ENCODE measurements around the gene TRAPPC3L.

The TRAPPC3L gene

GRCh38 chr6:116535109-116535508 lies 10.4 kb downstream of the TRAPPC3L start:
- H3K36me3 Mint-ChIP-seq = no peaks in the 10 kb centered on the region
- DNase-seq (ENCODE audit: low spot score in 2 of 2) = no peak
- no peaks in the 10 kb centered on the region for H3K9me3 Mint-ChIP-seq
- H3K4me1 Mint-ChIP-seq = no peaks in the 10 kb centered on the region
- no peak overlapping the region for H3K4me3 Mint-ChIP-seq
- no peak for ATAC-seq
- no peak overlapping the region for H3K27ac Mint-ChIP-seq

- Mint-ChIP-seq H3K27ac (no peak overlapping the region), H3K36me3 (no peaks in the 10 kb centered on the region), H3K4me1 (no peaks in the 10 kb centered on the region), H3K4me3 (no peak overlapping the region), H3K9me3 (no peaks in the 10 kb centered on the region)
- DNase-seq (ENCODE audit: low spot score in 2 of 2) (no peak), ATAC-seq (no peak)
These were observed 12.1 kb downstream of the TRAPPC3L start for GRCh38 chr6:116533233-116533957.

GRCh38 chr6:116531675-116532570 lies 13.6 kb downstream of the TRAPPC3L start:
- Mint-ChIP-seq H3K4me1 (no peaks in the 10 kb centered on the region), H3K4me3 (no peak overlapping the region), H3K36me3 (no peaks in the 10 kb centered on the region), H3K27ac (no peak overlapping the region), H3K9me3 (no peaks in the 10 kb centered on the region)
- ATAC-seq = peak; percentile 87
- peak; percentile 33 to 74 for DNase-seq (ENCODE audit: low spot score in 2 of 2)

GRCh38 chr6:116530436-116530835 lies 15.0 kb downstream of the TRAPPC3L start:
- Mint-ChIP-seq H3K36me3 (no peaks in the 10 kb centered on the region), H3K4me3 (no peak overlapping the region), H3K4me1 (no peaks in the 10 kb centered on the region), H3K27ac (no peak overlapping the region), H3K9me3 (no peaks in the 10 kb centered on the region)
- no peak for ATAC-seq
- DNase-seq (ENCODE audit: low spot score in 2 of 2) = no peak

GRCh38 chr6:116529466-116530290 lies 15.8 kb downstream of the TRAPPC3L start:
- no peak for DNase-seq (ENCODE audit: low spot score in 2 of 2)
- no peak overlapping the region for H3K27ac Mint-ChIP-seq

GRCh38 chr6:116528780-116529179 lies 16.7 kb downstream of the TRAPPC3L start:
- no peaks in the 10 kb centered on the region for H3K9me3 Mint-ChIP-seq
- DNase-seq (ENCODE audit: low spot score in 2 of 2) (no peak), ATAC-seq (no peak)
- H3K4me3 Mint-ChIP-seq = no peak overlapping the region
- no peak overlapping the region for H3K27ac Mint-ChIP-seq
- H3K36me3 Mint-ChIP-seq = no peaks in the 10 kb centered on the region
- no peaks in the 10 kb centered on the region for H3K4me1 Mint-ChIP-seq

More at GRCh38 chr6:116529466-116530290, 15.8 kb downstream of the TRAPPC3L start:
- no peak overlapping the region for H3K4me3 Mint-ChIP-seq
- no peaks in the 10 kb centered on the region for H3K4me1 Mint-ChIP-seq
- no peaks in the 10 kb centered on the region for H3K9me3 Mint-ChIP-seq
- H3K36me3 Mint-ChIP-seq = no peaks in the 10 kb centered on the region
- ATAC-seq = no peak

- no peaks in the 10 kb centered on the region for H3K36me3 Mint-ChIP-seq
- H3K4me1 Mint-ChIP-seq = no peaks in the 10 kb centered on the region
- H3K27ac Mint-ChIP-seq = no peak overlapping the region
- no peak for DNase-seq (ENCODE audit: low spot score in 2 of 2)
- H3K4me3 Mint-ChIP-seq = no peak overlapping the region
- no peak for ATAC-seq
- no peaks in the 10 kb centered on the region for H3K9me3 Mint-ChIP-seq
These were observed 17.4 kb downstream of the TRAPPC3L start for GRCh38 chr6:116528133-116528532.

GRCh38 chr6:116524236-116524635 lies 21.2 kb downstream of the TRAPPC3L start:
- Mint-ChIP-seq H3K9me3 (no peaks in the 10 kb centered on the region), H3K36me3 (no peaks in the 10 kb centered on the region), H3K27ac (no peak overlapping the region), H3K4me1 (no peaks in the 10 kb centered on the region), H3K4me3 (no peak overlapping the region)
- ATAC-seq (no peak), DNase-seq (ENCODE audit: low spot score in 2 of 2) (no peak)

GRCh38 chr6:116522896-116523295 lies 22.6 kb downstream of the TRAPPC3L start:
- Mint-ChIP-seq H3K27ac (no peak overlapping the region), H3K4me3 (no peak overlapping the region), H3K4me1 (no peaks in the 10 kb centered on the region), H3K36me3 (no peaks in the 10 kb centered on the region), H3K9me3 (no peaks in the 10 kb centered on the region)
- no peak for ATAC-seq
- DNase-seq (ENCODE audit: low spot score in 2 of 2) = no peak

GRCh38 chr6:116518621-116519368 lies 26.7 kb downstream of the TRAPPC3L start:
- Mint-ChIP-seq H3K36me3 (no peaks in the 10 kb centered on the region), H3K4me1 (no peaks in the 10 kb centered on the region), H3K9me3 (no peaks in the 10 kb centered on the region), H3K27ac (no peak overlapping the region), H3K4me3 (no peak overlapping the region)
- DNase-seq (ENCODE audit: low spot score in 2 of 2) = no peak
- no peak for ATAC-seq

GRCh38 chr6:116515141-116515540 lies 30.3 kb downstream of the TRAPPC3L start:
- H3K27ac Mint-ChIP-seq = no peak overlapping the region
- no peaks in the 10 kb centered on the region for H3K9me3 Mint-ChIP-seq
- no peak overlapping the region for H3K4me3 Mint-ChIP-seq
- no peaks in the 10 kb centered on the region for H3K4me1 Mint-ChIP-seq
- H3K36me3 Mint-ChIP-seq = no peaks in the 10 kb centered on the region
- ATAC-seq (no peak), DNase-seq (ENCODE audit: low spot score in 2 of 2) (no peak)

- Mint-ChIP-seq H3K4me1 (no peaks in the 10 kb centered on the region), H3K36me3 (no peaks in the 10 kb centered on the region), H3K4me3 (no peak overlapping the region), H3K9me3 (no peaks in the 10 kb centered on the region), H3K27ac (no peak overlapping the region)
- no peak for ATAC-seq
- no peak for DNase-seq (ENCODE audit: low spot score in 2 of 2)
These were observed 31.4 kb downstream of the TRAPPC3L start for GRCh38 chr6:116514111-116514510.

GRCh38 chr6:116513224-116513875 lies 32.1 kb downstream of the TRAPPC3L start:
- Mint-ChIP-seq H3K9me3 (no peaks in the 10 kb centered on the region), H3K4me1 (no peaks in the 10 kb centered on the region), H3K4me3 (no peak overlapping the region), H3K36me3 (no peaks in the 10 kb centered on the region), H3K27ac (no peak overlapping the region)
- ATAC-seq (no peak), DNase-seq (ENCODE audit: low spot score in 2 of 2) (no peak)

GRCh38 chr6:116512734-116513133 lies 32.8 kb downstream of the TRAPPC3L start:
- DNase-seq (ENCODE audit: low spot score in 2 of 2) = no peak
- no peak overlapping the region for H3K27ac Mint-ChIP-seq
- no peak for ATAC-seq
- H3K4me1 Mint-ChIP-seq = no peaks in the 10 kb centered on the region
- no peaks in the 10 kb centered on the region for H3K9me3 Mint-ChIP-seq
- no peaks in the 10 kb centered on the region for H3K36me3 Mint-ChIP-seq
- H3K4me3 Mint-ChIP-seq = no peak overlapping the region
